Measurements from ENCODE around the gene POLR1E.

Gene POLR1E

DNA sequence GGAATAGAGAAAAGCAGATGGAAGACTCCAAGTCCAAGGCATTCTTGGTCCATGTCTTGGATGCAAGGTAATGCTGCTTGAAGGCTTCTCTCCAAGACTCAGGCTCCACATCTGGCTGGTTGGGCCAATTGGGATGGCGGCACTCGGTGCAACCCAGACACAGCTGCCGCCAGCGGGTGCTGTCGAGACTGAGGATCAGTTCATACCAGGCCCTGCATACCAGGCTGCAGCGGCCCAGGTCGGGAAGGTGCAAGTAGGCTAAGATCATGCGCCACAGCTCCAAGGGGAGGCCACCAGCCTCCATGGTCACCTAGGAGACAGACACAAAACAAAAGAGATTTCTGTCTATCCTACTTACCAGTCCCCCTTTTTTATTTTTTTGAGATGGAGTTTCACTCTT is 55.7 kb downstream of the POLR1E start:
- Histone ChIP-seq H3K79me2 (ENCODE audit: low read length) (no peaks in the 10 kb centered on the region), H3K9ac (ENCODE audit: low read length) (no peak overlapping the region), H3K27ac (ENCODE audit: low read length) (no peak overlapping the region), H3K27me3 (ENCODE audit: low read depth, low read length) (no peaks in the 10 kb centered on the region), H3K4me3 (ENCODE audit: low read length) (no peak overlapping the region), H3K4me2 (ENCODE audit: low read length) (no peak overlapping the region), H3K4me1 (ENCODE audit: low read length) (peaks cover 9% of the 10 kb centered on the region), H4K20me1 (ENCODE audit: insufficient read depth, low read length) (no peaks in the 10 kb centered on the region), H2AFZ (ENCODE audit: low read depth, low read length) (no peak overlapping the region), H3K9me3 (ENCODE audit: insufficient read depth, low read length) (no peaks in the 10 kb centered on the region), H3K36me3 (replicated peaks; ENCODE audit: low read depth, low read length) (peaks cover 11% of the 10 kb centered on the region)
- TF ChIP-seq CTCF (IDR thresholded peaks at IDR 0.05; ENCODE audit: low read depth, low read length) (no peak), EZH2phosphoT487 (IDR thresholded peaks at IDR 0.05; ENCODE audit: low read depth) (no peak)

- H4K20me1 ChIP-seq (ENCODE audit: insufficient read depth, low read length) = no peaks in the 10 kb centered on the region
- H3K4me3 ChIP-seq (ENCODE audit: low read length) = no peak overlapping the region
- no peak overlapping the region for H3K4me2 ChIP-seq (ENCODE audit: low read length)
- no peak for TF ChIP-seq EZH2phosphoT487 (IDR thresholded peaks at IDR 0.05; ENCODE audit: low read depth)
- no peak for TF ChIP-seq CTCF (IDR thresholded peaks at IDR 0.05; ENCODE audit: low read depth, low read length)
- peaks cover 9% of the 10 kb centered on the region for H3K4me1 ChIP-seq (ENCODE audit: low read length)
- H3K36me3 ChIP-seq (replicated peaks; ENCODE audit: low read depth, low read length) = peaks cover 5% of the 10 kb centered on the region
- H3K79me2 ChIP-seq (ENCODE audit: low read length) = no peaks in the 10 kb centered on the region
- no peaks in the 10 kb centered on the region for H3K27me3 ChIP-seq (ENCODE audit: low read depth, low read length)
- no peak overlapping the region for H2AFZ ChIP-seq (ENCODE audit: low read depth, low read length)
- H3K27ac ChIP-seq (ENCODE audit: low read length) = no peak overlapping the region
- H3K9me3 ChIP-seq (ENCODE audit: insufficient read depth, low read length) = no peaks in the 10 kb centered on the region
- no peak overlapping the region for H3K9ac ChIP-seq (ENCODE audit: low read length)
Observed at GRCh38 chr9:37542488-37542887, 56.7 kb downstream of the POLR1E start.

- no peak overlapping the region for H3K27ac ChIP-seq (ENCODE audit: low read length)
- H2AFZ ChIP-seq (ENCODE audit: low read depth, low read length) = no peak overlapping the region
- H3K9ac ChIP-seq (ENCODE audit: low read length) = no peak overlapping the region
- no peak for TF ChIP-seq CTCF (IDR thresholded peaks at IDR 0.05; ENCODE audit: low read depth, low read length)
- H3K9me3 ChIP-seq (ENCODE audit: insufficient read depth, low read length) = no peaks in the 10 kb centered on the region
- H4K20me1 ChIP-seq (ENCODE audit: insufficient read depth, low read length) = no peaks in the 10 kb centered on the region
- H3K4me1 ChIP-seq (ENCODE audit: low read length) = peaks cover 9% of the 10 kb centered on the region
- H3K4me3 ChIP-seq (ENCODE audit: low read length) = no peak overlapping the region
- H3K36me3 ChIP-seq (replicated peaks; ENCODE audit: low read depth, low read length) = peaks cover 2% of the 10 kb centered on the region
- H3K4me2 ChIP-seq (ENCODE audit: low read length) = no peak overlapping the region
- no peaks in the 10 kb centered on the region for H3K79me2 ChIP-seq (ENCODE audit: low read length)
- no peaks in the 10 kb centered on the region for H3K27me3 ChIP-seq (ENCODE audit: low read depth, low read length)
Observed at GRCh38 chr9:37542895-37543294, 57.1 kb downstream of the POLR1E start.

- Histone ChIP-seq H3K36me3 (replicated peaks; ENCODE audit: low read depth, low read length) (no peaks in the 10 kb centered on the region), H4K20me1 (ENCODE audit: insufficient read depth, low read length) (no peaks in the 10 kb centered on the region), H2AFZ (ENCODE audit: low read depth, low read length) (no peak overlapping the region), H3K27me3 (ENCODE audit: low read depth, low read length) (no peaks in the 10 kb centered on the region), H3K79me2 (ENCODE audit: low read length) (no peaks in the 10 kb centered on the region), H3K4me2 (ENCODE audit: low read length) (no peak overlapping the region), H3K4me1 (ENCODE audit: low read length) (peaks cover 9% of the 10 kb centered on the region), H3K27ac (ENCODE audit: low read length) (no peak overlapping the region), H3K4me3 (ENCODE audit: low read length) (no peak overlapping the region), H3K9me3 (ENCODE audit: insufficient read depth, low read length) (no peaks in the 10 kb centered on the region), H3K9ac (ENCODE audit: low read length) (no peak overlapping the region)
- TF ChIP-seq CTCF (IDR thresholded peaks at IDR 0.05; ENCODE audit: low read depth, low read length) (no peak), EZH2phosphoT487 (IDR thresholded peaks at IDR 0.05; ENCODE audit: low read depth) (no peak)
Observed at GRCh38 chr9:37543468-37543867, 57.7 kb downstream of the POLR1E start.

Data from OCI-LY3 (cell line).